Measurements from ENCODE around the gene LRRC49. TPM values are rescaled to one million over a fixed set of nuclear protein-coding genes. Genes with fewer than 3 reads are reported as not detected.

LRRC49 gene
- total and polyA plus RNA-seq, 12 donors, result 9.7 to 149 (median 67.3) TPM

GRCh38 chr15:71057143-71057542 is 164.5 kb downstream of the LRRC49 start:
- Histone ChIP-seq H3K4me3 (no peak overlapping the region), H3K36me3 (no peaks in the 10 kb centered on the region), H3K9me3 (peaks cover 0 to 38% (median 4%) of the 10 kb centered on the region in 11 donors), H3K27me3 (no peaks in the 10 kb centered on the region), H3K4me1 (peaks cover 0 to 5% (median 0%) of the 10 kb centered on the region in 9 donors), H3K27ac (no peak overlapping the region)
- DNase-seq (no peak), ATAC-seq (no peak)
- intact Hi-C loops (cut with DNase I), result no loop called here
- no peak for TF ChIP-seq CTCF (IDR thresholded peaks at IDR 0.05)

GRCh38 chr15:71057581-71057980 is 165.0 kb downstream of the LRRC49 start:
- H3K27ac ChIP-seq, result no peak overlapping the region
- no peak overlapping the region for H3K4me3 ChIP-seq
- H3K27me3 ChIP-seq, result no peaks in the 10 kb centered on the region
- peaks cover 0 to 5% (median 0%) of the 10 kb centered on the region in 9 donors for H3K4me1 ChIP-seq
- no peak for DNase-seq
- intact Hi-C loops (cut with DNase I), result no loop called here
- peaks cover 0 to 38% (median 4%) of the 10 kb centered on the region in 11 donors for H3K9me3 ChIP-seq
- 86 to 91% methylated on average over 3 of the region's 3 CpGs for WGBS, 2 donors
- no peak for ATAC-seq
- no peaks in the 10 kb centered on the region for H3K36me3 ChIP-seq
- no peak for TF ChIP-seq CTCF (IDR thresholded peaks at IDR 0.05)

- H3K27me3 ChIP-seq, result no peaks in the 10 kb centered on the region
- no peaks in the 10 kb centered on the region for H3K36me3 ChIP-seq
- intact Hi-C loops (cut with DNase I), result no loop called here
- no peaks in the 10 kb centered on the region for H3K4me1 ChIP-seq
- DNase-seq, result no peak
- H3K9me3 ChIP-seq, result peaks cover 0 to 38% (median 4%) of the 10 kb centered on the region in 11 donors
- WGBS, 2 donors, result 87 to 95% methylated on average over 1 of the region's 1 CpG
- no peak for ATAC-seq
- TF ChIP-seq CTCF (IDR thresholded peaks at IDR 0.05), result no peak
- no peak overlapping the region for H3K4me3 ChIP-seq
- no peak overlapping the region for H3K27ac ChIP-seq
Observed at GRCh38 chr15:71060983-71061382, 168.4 kb downstream of the LRRC49 start.

- Histone ChIP-seq H3K4me1 (no peaks in the 10 kb centered on the region), H3K36me3 (no peaks in the 10 kb centered on the region), H3K9me3 (peaks cover 0 to 2% (median 0%) of the 10 kb centered on the region in 11 donors), H3K27ac (peak overlapping the region in 1 of 10 donors; percentile 3), H3K27me3 (no peaks in the 10 kb centered on the region), H3K4me3 (no peak overlapping the region)
- WGBS, 2 donors, result 80 to 83% methylated on average over 5 of the region's 5 CpGs
- ATAC-seq (peak in 4 of 8 donors; percentile 21 to 75 (median 50)), DNase-seq (peak in 1 of 2 donors; percentile 16)
- intact Hi-C loops (cut with DNase I), result no loop called here
- no peak for TF ChIP-seq CTCF (IDR thresholded peaks at IDR 0.05)
Observed at GRCh38 chr15:71066983-71067382, 174.4 kb downstream of the LRRC49 start.
